ENCODE results near the gene ADGRG3.

DNA sequence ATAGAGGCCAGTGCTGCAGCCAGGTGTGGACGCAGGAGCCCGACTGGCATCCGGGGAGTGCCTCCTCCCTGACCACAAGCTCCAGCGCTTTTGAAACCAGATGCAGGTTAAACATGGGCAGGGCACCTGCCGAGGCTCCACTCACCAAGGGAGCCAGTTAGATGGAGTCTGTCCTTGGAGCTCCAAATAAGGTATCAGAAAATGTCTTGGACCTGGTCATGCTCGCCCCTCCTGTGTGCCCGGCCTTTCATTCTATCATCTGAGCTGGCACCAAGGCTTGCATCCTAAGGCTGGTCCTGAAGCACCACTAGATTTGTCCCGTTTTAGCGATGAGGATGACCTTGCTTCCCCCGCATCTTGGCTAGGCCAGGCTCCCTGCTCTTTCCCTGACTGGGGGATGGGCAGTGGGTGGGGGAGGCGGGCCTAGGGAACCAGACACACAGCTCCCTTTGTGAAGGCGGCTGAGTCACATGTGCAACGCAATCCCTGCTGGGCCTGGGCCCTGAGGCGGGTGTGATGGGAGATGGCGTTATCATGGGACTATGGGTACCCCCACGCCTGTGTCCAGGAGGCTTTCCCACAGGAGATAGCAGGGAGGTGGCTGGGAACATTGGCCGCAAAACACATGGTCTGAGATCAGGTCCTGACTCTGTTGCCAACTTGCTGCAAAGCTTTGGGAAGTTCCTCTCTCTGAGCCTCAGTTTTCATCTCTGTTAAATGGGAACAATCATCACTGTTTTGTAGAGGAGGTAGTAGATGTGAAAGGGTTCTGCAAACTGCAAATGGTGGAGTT, 44.7 kb upstream of the ADGRG3 start:
- TF ChIP-seq, protein P1, sequence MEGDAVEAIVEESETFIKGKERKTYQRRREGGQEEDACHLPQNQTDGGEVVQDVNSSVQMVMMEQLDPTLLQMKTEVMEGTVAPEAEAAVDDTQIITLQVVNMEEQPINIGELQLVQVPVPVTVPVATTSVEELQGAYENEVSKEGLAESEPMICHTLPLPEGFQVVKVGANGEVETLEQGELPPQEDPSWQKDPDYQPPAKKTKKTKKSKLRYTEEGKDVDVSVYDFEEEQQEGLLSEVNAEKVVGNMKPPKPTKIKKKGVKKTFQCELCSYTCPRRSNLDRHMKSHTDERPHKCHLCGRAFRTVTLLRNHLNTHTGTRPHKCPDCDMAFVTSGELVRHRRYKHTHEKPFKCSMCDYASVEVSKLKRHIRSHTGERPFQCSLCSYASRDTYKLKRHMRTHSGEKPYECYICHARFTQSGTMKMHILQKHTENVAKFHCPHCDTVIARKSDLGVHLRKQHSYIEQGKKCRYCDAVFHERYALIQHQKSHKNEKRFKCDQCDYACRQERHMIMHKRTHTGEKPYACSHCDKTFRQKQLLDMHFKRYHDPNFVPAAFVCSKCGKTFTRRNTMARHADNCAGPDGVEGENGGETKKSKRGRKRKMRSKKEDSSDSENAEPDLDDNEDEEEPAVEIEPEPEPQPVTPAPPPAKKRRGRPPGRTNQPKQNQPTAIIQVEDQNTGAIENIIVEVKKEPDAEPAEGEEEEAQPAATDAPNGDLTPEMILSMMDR (IDR thresholded peaks at IDR 0.05): no peak
- TF ChIP-seq POLR2A (IDR thresholded peaks at IDR 0.05): no peak
